NCI-H345 (cell line): Measurements from ENCODE around the gene GNB1L.

ENCODE experiments used
- DNase-seq: peaks from one replicate; lab custom pipeline; 2025; lab: John Stamatoyannopoulos, UW

The GNB1L gene

GRCh38 chr22:19760951-19761724 is 93.5 kb downstream of the GNB1L start:
- no peak for DNase-seq

- no peak for DNase-seq
Observed at GRCh38 chr22:19760058-19760950, 94.4 kb downstream of the GNB1L start, which contains the start of gene TBX1. TSS of gene TBX1 (plus strand) at chr22:19760778. CDS start at chr22:19760844, 66 bp downstream.

GRCh38 chr22:19759427-19760057 is 95.1 kb downstream of the GNB1L start:
- no peak for DNase-seq

- DNase-seq: no peak
Observed at GRCh38 chr22:19758896-19759426, 95.7 kb downstream of the GNB1L start.

- no peak for DNase-seq
Observed at GRCh38 chr22:19757985-19758895, 96.4 kb downstream of the GNB1L start.

- no peak for DNase-seq
Observed at GRCh38 chr22:19757140-19757984, 97.3 kb downstream of the GNB1L start.

- peak; percentile 19 for DNase-seq
Observed at GRCh38 chr22:19756288-19757128, 98.2 kb downstream of the GNB1L start.

GRCh38 chr22:19755722-19756287 is 98.9 kb downstream of the GNB1L start:
- DNase-seq: no peak

- DNase-seq: no peak
Observed at GRCh38 chr22:19755145-19755710, 99.4 kb downstream of the GNB1L start.

GRCh38 chr22:19754701-19755144 is 100.0 kb downstream of the GNB1L start:
- DNase-seq: no peak

GRCh38 chr22:19753996-19754700 is 100.5 kb downstream of the GNB1L start:
- no peak for DNase-seq

- DNase-seq: no peak
Observed at GRCh38 chr22:19753090-19753842, 101.4 kb downstream of the GNB1L start.

GRCh38 chr22:19751497-19752245 is 103.0 kb downstream of the GNB1L start:
- DNase-seq: no peak

- no peak for DNase-seq
Observed at GRCh38 chr22:19750507-19751490, 103.9 kb downstream of the GNB1L start.

- DNase-seq: no peak
Observed at GRCh38 chr22:19749876-19750275, 104.8 kb downstream of the GNB1L start.
